ENCODE data around the gene CIROP. TPM values are rescaled to one million over a fixed set of nuclear protein-coding genes. Genes with fewer than 3 reads are reported as not detected.

The CIROP gene
- total and polyA plus RNA-seq, 9 of the 15 experiments (the other 6 are each of a cell fraction or from before 2014, with no cell fraction given) = not detected

GRCh38 chr14:23078692-23079116 lies 26.1 kb downstream of the CIROP start (continued):
- TF ChIP-seq HMBOX1 (IDR thresholded peaks at IDR 0.05) (peak; percentile 57), CHAMP1 (IDR thresholded peaks at IDR 0.05) (no peak), PTTG1 (tag; IDR thresholded peaks at IDR 0.05; ENCODE audit: low read depth) (0 out of 2 replicates have a peak, but pooled peaks have one; percentile 49), ZNF174 (CRISPR knock-in tag; IDR thresholded peaks at IDR 0.05) (no peak), TARDBP (IDR thresholded peaks at IDR 0.05) (no peak), FUS (optimal IDR thresholded peaks at IDR 0.05; ENCODE audit: low read depth, low read length) (no peak), TBL1XR1 (IDR thresholded peaks at IDR 0.05; ENCODE audit: low read length in 2 of 2) (no peak), NR2C1 (IDR thresholded peaks at IDR 0.05) (peak; percentile 75), NR2C1 (tag; IDR thresholded peaks at IDR 0.05) (peak; percentile 82; the same call in 1 of the 2 replicates), PRMT5 (CRISPR knock-in tag; IDR thresholded peaks at IDR 0.05) (no peak), FOSL1 (tag; conservative IDR thresholded peaks at IDR 0.05) (peak; percentile 98), MNT (conservative IDR thresholded peaks at IDR 0.05) (peak; percentile 66 to 89; a peak in 3 of 4 replicates), TCF3 (CRISPR knock-in tag; IDR thresholded peaks at IDR 0.05) (no peak), SPI1 (IDR thresholded peaks at IDR 0.05; ENCODE audit: borderline replicate concordance, low read depth, low read length) (no peak), ZBED1 (IDR thresholded peaks at IDR 0.05) (no peak), ZNF609 (CRISPR knock-in tag; IDR thresholded peaks at IDR 0.05; ENCODE audit: borderline replicate concordance) (0 out of 2 replicates have a peak, but pooled peaks have one; percentile 24), KDM4B (IDR thresholded peaks at IDR 0.05; ENCODE audit: borderline replicate concordance in 2 of 2, low read depth in 1 of 2) (no peak), SOX6 (IDR thresholded peaks at IDR 0.05) (peak; percentile 65), NBN (IDR thresholded peaks at IDR 0.05; ENCODE audit: low read depth) (no peak), ATF1 (CRISPR knock-in tag; IDR thresholded peaks at IDR 0.05) (no peak), ATF1 (tag; IDR thresholded peaks at IDR 0.05) (peak; percentile 27; the same call in 1 of the 2 replicates), ZNF316 (IDR thresholded peaks at IDR 0.05) (peak; percentile 91)

Data from K562 (cell line).